Hypothalamus (tissue), 51 donors: Measurements from ENCODE around the gene DNAH17.

Experiments used
- DNase-seq, 51 donors: peaks; one replicate each; lab custom pipeline; 2025; lab: John Stamatoyannopoulos, UW

The DNAH17 gene

GRCh38 chr17:78580277-78580804, 3.1 kb upstream of the DNAH17 start:
- no peak for DNase-seq

- DNase-seq = no peak
Observed at GRCh38 chr17:78576389-78577112, 645 bp downstream of the DNAH17 start.

DNA sequence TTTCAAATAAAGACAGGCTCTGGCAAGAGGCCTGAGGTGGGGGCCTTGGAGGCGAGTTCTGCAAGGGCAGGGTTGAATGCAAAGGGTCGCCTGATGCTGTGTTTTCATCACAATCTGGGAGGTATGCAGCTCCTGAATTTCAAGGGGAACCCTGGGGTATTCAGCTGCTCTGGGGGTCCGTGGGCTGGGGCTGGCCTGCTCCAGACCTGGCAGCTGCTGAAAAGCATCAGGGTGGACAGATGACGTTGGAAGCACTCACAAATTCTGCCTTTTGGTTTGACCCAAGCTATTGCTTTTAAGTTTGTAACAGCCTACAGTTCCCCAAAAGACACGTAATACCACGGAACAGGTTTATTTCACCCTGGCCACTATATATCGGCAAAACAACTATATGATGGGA, 1.3 kb downstream of the DNAH17 start:
- no peak for DNase-seq

- DNase-seq = no peak
Observed at GRCh38 chr17:78575340-78575739, 1.9 kb downstream of the DNAH17 start.

- no peak for DNase-seq
Observed at GRCh38 chr17:78573955-78574354, 3.2 kb downstream of the DNAH17 start.

- no peak for DNase-seq
Observed at GRCh38 chr17:78572239-78573205, 4.7 kb downstream of the DNAH17 start.

- DNase-seq = no peak
Observed at GRCh38 chr17:78571329-78571728, 5.9 kb downstream of the DNAH17 start.

GRCh38 chr17:78568494-78569115, 8.6 kb downstream of the DNAH17 start:
- no peak for DNase-seq

DNA sequence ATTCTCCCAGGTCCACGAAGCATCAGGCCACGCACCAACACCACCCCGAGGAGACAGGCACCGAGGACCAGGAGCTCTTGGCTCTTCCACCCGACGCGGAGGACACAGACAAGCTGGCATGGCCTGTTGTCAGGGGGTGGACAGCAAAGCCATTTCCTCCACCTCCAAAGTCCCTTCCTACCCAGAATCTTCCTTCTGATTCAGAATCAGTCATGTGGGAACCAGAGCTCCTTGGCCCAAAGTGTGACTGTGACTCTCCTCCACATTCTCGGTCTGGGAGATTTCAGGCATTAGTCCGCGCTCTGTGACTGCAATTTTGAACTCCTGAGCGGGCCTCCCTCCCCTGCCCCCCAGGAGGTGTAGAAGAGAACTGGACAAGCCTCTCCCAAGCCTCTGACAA, 9.2 kb downstream of the DNAH17 start:
- no peak for DNase-seq

DNA sequence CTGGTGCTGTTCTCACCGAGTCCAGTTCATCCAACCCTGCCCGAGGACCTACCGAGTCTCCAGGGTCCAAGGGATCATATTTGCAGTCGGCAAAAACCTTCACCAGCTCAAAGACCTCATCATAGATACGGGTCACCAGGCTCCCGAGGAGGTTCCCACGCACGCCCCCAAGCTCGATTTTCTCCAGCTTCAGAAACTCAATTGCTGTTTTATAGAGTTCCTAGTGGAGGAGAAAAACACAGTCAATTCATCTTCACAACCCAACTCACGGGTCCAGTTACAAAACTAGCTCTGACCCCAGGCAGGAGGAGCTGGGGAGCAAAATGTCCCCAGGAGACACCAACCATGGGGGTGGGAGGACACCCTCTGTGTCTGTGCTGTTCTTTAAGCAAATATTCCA, 10.2 kb downstream of the DNAH17 start:
- DNase-seq = no peak

DNA sequence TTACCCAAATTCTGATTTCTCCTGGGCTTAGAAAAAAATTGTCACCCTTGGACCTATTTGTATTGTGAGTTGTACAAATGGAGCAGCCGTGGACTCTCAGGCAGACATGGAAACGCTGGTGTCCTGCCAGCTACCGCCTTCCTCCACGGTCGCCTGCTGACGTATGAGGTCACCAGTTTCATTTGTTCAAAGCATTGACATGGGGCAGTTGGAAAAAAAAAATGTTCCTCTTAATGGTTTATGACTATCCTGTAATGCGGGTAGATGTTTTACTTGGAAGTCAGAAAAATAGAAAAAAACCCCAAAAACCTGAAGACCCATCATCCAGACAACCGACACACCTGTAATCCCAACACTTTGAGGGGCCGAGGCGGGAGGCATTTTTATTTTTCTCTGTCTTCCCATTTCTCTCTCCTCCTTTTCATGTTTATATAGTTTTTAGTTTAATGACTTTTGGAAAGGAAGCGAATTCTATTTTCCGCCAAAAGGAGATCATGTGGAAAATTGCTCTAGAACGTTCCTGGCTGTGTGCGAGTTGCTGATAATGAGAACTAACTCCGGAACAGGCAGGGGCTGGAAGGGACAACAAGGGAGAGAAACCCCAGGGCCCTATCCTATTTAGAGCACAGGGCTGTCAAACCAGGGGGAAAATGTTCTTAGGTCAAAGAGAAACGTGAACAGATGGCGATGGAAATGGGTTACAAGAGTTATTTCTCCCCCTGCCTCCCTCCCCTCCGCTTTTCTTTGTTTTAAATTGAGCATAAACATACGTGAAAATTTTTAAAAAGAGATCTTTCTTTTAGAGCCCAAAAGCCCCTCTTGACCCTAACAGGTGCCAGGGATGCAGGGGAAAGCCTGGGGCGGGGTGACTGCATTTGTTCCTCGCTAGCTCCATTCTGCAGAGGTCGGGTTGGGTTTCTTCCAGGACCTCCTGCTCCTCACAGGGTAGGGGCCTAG, 13.7 kb downstream of the DNAH17 start:
- peak in 1 of 51 donors; percentile 21 for DNase-seq

GRCh38 chr17:78562734-78563133, 14.5 kb downstream of the DNAH17 start:
- no peak for DNase-seq

DNA sequence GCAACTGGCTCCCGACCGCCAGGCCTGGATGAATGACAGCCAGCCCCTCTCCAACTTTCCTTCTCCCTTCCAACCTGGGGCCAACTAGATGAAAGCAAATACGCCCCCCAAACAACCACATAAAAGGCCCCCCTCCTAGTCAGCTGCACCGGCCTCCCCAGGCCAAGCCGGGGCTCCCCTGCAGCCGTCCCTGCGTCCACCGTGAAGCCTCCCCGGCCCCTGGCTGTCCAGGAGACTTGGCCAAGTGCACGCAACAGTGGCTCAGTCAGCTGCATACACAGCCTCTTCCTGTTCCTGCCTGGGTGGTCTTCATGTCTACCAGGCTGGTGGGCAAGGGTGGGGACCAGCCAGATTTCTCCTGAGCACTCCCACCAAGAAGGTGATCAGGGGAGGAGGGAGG, 16.0 kb downstream of the DNAH17 start:
- no peak for DNase-seq

DNA sequence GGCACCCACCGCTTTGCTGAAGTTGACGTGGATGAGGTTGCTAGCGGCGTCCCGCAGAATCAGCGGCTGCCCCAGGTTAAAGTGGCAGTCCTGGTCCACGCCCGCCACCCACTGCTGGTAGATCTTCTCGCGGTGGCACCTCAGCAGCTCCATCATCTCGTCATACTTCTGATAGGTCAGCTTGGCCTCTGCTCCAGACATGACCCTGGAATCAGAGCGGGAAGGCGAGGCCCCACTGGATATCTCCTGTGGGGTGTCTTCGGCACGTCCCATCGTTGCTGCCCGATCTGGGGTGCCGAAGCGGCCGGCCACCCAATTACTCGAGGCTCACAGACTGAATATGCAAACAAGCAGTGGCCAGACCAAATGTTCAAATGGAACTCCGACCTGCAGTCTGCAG, 16.5 kb downstream of the DNAH17 start:
- no peak for DNase-seq

DNA sequence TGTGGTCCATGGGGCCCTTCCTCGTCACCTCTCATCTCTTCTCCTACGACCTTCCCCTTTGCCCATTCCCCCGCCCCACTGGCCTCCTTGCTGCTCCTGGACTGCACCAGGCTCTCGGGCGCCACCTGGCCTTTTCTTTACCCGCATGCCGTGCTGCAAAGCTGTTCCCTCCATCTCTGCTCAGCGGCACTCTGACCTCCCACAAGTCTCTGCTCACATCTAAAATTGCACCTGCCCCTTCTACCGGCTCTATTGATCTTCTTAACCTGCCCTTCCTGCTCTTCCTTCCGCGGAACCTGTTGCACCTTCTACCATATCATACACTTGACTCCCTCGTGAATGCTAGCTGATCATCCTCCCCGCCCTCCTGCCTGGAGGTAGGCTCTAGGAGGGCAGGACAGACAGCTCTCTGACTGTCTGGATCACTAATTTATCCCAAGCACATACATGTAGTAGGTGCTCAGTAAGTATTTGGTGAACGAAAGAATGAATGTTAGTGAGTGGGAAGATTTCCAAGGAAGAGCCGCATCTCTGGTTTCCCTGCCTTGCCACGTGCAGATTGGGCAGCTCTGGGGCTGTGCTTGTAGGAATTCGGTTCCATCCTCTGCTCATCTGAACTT, 17.3 kb downstream of the DNAH17 start:
- DNase-seq = no peak

GRCh38 chr17:78558989-78559388, 18.2 kb downstream of the DNAH17 start:
- DNase-seq = no peak

DNA sequence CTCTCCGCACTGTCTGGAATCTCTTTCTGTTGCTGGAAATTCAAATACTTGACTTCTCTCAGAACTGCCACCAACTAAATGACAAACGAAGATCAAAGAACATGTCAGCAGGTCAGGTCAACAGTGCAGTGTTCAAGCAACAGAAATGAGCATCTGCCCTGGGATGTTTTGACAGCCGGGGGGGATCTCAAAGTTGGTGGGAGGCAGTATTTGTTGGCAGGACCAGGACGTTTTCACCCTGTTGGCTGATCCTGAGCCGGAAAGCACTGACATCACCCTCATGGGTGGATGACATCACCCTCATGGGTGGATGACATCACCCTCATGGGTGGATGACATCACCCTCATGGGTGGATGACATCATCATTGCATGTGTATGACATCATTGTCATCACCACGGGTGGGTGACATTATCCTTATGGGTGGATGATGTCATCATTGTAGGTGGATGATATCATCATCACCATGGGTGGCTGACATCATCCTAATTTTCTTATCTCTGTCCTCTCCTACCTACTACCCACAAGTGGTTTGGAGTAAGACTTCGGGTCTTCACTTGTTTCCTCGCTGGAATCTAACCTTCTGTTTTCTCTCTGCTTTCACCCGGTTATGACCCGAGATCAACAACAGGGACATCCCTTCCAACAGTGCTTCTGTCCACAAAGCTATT, 18.9 kb downstream of the DNAH17 start:
- no peak for DNase-seq

GRCh38 chr17:78557598-78558039, 19.6 kb downstream of the DNAH17 start:
- no peak for DNase-seq

GRCh38 chr17:78556812-78557211, 20.4 kb downstream of the DNAH17 start:
- no peak for DNase-seq
